ENCODE data around the gene KRTAP1-4.
"Not testable (repeated sequence)": the region's sequence is repeated elsewhere in the genome, so short reads cannot be mapped to it uniquely, and the experiment has no call there.

KRTAP1-4 gene

DNA sequence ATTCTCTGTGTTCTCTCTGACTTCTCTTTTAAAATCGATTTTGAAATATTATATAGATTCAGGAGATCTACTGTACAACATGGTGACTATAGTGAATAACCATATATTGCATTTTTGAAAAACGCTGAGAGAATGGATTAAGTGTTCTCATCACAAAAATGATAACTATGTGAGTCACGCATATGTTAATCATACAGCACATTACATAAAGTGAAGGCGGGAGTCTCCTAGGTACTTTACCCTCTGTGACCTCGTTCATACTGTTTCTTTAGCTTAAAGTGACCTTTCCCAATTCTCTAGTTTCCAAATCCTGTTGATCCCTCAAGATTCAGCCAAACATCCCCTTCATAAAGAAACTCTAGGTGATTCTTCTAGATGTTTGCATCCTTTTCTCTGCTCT lies 27.2 kb downstream of the KRTAP1-4 start:
- DNase-seq: no peak

DNA sequence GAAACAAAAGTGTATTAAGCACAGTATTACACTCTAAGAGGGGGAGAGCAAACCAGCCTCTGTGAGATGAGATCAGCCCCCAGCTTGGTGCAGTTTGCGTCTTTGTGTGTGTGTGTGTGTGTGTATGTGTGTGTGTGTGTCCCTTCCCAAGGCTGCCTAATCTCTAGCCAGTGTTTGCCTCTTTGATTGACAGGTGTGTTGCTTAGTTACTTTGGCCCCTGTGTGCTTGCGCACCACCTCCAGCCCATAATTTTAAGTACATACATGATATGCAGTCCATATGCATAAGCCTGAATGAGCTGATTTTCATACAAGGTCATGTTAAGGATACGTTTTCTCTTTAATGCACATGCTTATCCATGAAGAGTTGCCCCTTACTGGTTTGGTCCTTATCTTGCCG lies 28.2 kb downstream of the KRTAP1-4 start:
- no peak for DNase-seq

DNA sequence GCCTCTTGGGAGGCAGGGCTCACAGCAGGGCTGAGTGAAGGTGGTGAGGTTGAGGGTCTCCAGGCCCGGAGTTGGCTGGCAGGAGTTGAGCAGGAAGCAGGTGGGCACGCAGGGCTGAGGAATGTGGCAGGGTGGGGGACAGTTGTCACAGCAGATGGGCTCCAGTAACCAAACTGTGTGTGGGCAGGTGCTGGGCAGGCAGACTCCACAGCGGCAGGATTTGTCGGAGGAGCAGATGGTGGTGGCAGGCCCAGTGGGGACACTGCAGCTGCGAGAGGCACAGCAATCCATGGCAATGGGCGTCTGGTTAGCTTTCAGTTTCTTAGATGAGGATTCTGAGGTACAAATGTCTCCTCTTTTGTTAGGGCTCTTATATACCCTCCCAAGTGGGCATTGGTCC lies 30.4 kb downstream of the KRTAP1-4 start, which contains the start of gene KRTAP3-2:
Gene KRTAP3-2, minus strand, starts transcription at position 344 of the 400 bp plus-strand sequence. Its CDS starts 53 bp downstream, at position 291.
- DNase-seq: not testable (repeated sequence)

DNA sequence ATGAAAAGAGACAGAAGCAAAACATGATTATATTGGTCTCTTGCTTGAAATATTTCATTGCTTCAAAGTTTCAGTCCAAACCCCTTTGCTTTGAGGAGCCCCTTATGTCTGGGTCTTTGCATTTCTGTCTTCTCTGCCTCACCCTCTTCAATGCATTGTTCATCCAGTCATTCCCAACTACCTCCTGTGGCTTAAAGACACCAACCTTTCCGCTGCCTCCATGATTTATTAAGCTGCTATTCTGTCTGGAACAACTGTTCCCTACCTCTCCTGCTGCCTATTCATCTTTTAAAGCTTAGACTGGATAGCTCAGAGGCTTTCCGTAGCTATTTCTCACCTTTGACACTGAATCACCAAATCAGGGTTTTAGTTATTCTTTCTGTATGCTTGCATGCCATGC lies 32.6 kb downstream of the KRTAP1-4 start:
- DNase-seq: no peak

DNA sequence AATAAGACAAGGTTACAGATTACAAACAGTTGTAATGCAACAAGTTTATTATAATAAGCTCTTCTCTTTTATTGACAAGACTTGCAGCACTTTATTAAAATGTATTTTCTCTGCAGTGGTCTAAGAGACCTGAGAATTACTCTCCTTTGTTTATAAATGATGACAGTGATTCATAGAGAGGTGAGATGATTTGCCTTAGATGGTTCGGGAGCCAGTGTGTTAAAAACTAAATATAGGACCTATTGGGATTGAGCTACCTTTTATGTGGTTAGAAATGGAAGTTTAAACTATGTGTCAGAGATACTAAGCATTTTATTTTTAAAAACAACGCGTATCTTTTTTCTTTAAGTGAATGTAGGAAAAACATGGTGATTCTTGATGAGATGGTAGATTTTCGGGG lies 33.2 kb downstream of the KRTAP1-4 start:
- DNase-seq: no peak

DNA sequence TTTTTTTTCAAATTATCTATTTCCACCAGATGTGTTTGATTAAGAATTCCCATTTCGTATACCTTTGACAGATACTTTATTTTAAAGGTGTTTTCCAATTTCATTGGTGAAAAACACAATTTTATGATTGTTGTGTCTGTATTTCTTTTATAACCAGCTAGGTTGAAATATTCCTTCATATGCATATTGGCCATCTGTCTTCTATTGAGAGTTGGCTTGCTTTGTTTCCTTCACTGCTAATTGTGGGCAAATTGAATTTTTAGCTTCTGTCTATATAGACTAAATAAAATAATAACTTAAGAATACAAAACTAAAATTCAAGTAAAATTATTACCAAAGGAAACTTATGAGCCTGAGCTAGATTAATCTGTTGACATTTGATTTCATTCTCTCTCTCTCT lies 34.9 kb downstream of the KRTAP1-4 start:
- DNase-seq: no peak

DNA sequence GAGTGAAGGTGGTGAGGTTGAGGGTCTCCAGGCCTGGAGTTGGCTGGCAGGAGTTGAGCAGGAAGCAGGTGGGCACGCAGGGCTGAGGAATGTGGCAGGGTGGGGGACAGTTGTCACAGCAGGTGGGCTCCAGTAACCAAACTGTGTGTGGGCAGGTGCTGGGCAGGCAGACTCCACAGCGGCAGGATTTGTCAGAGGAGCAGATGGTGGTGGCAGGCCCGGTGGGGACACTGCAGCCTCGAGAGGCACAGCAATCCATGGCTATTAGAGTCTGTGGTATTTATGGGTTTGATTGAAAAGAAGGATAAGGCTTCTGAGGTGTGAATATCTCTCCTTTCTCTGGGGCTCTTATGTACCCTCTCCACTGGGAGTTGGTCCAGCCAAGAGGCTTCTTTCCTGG lies 36.2 kb downstream of the KRTAP1-4 start, which contains the start of gene KRTAP3-3:
Gene KRTAP3-3, minus strand, starts transcription at position 326 of the 400 bp plus-strand sequence. Its CDS starts 67 bp downstream, at position 259.
- DNase-seq: no peak

DNA sequence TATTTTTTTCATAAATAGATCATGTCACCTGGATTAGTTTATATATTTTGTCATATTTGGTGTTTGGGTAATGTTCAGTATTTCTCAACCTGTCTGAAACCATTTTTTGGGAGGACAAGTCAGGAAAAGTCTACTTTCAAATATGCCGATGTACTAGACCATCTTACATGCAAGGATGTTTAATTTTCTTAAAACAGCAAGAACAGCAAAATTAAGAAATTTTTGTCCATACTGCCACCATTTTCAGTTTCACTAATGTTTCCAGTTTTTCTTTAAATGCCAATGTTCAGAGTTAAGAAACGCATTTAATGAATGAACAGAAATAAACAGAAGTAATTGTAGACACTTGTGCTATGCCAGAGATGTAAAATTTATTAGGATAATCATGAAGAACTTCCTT lies 36.9 kb downstream of the KRTAP1-4 start:
- no peak for DNase-seq

DNA sequence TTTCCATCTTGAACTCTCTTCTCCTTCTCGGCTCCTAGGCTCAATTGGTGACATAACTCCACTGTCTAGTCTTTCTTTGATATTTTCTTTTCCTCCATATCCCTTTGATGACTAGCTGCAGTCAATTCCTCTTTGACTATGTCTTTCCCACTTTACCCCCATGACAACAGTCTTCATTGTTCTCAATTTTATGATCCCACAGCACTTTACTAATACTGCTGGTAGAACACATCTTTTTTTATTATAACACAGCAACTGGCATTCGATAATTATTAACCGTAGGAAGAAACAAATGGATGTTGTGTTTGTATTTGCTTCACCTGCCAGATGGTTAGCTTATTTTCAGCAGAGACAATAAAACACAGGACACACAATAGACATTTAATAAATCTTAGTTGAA lies 37.3 kb downstream of the KRTAP1-4 start:
- no peak for DNase-seq

DNA sequence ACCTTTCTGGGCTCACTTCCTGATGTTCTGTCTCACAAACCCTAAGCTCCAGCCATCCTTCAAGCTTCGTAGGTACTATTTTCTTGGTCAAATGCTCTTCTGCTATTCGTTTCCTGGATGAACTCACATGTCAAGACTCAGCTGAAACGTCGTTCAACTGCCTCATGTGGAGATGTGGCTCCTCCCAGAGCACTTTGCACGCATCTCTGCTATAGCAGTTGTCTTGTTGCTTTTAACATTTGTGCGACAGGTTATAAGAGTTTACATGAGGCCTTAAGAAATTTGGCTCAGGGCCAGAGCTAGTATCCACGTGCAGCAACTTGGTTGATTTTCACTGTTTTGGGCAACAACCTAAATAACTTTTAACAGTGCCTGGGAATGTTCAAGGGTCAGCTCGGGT lies 43.1 kb downstream of the KRTAP1-4 start:
- no peak for DNase-seq

DNA sequence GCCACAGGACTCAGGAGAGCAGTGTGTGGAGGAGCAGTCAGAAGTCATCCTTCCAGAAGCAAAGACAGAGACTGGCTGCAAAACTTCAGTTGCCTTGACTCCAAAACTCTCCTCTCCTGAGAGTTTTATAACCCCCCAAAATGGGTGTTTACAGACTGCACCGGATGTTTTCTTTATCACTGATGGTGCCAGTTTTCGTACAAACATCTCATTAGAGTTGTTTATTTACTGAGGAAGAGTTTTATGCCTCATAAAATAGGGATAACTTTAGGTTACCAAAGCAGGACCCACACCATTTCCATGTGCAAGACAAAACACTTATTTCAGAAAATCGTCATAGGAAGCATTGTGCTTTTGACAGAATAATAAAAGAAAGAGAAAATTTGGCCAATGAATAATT lies 45.8 kb downstream of the KRTAP1-4 start, which contains the start of gene KRT40:
Gene KRT40, minus strand, starts transcription at position 101 of the 400 bp plus-strand sequence. Its CDS starts 53 bp downstream, at position 48.
- no peak for DNase-seq

DNA sequence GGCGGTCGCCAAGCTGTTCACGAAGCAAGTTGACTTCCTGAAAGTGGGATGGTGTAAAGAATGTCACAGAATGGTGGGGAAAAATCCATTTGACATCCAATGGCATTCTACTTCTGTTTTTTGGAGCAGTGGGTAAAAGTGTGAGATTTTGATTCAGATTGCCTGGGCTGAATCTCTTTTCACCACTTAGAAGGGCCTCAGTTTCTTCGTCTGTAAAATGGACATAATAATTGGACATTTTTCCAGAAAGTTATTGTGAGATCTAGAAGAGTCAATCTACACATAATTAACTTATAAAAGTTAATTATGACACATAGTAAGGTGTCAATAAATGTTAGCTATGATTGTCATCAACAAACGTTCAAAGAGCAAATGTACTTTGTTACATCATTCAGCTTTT lies 48.9 kb downstream of the KRTAP1-4 start:
- no peak for DNase-seq

DNA sequence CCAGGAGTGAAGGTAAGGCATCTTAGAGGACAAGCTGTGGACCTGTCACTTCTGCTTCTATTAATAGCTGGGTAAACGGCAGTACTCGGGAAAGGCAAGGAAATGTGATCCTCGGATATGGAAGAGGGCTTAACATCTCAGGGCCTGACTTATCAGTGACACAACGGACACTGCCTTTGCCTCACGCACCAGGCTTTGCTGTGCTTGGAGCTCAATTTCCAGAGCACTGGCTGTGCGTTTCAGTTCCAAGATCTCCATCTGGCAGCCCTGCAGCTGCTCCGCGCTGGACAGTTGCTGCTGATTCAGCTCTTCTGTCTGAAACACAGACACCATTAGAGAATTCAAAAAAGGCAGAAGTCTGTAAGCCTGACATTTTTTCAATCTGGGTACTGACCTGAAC lies 49.4 kb downstream of the KRTAP1-4 start:
- no peak for DNase-seq

DNA sequence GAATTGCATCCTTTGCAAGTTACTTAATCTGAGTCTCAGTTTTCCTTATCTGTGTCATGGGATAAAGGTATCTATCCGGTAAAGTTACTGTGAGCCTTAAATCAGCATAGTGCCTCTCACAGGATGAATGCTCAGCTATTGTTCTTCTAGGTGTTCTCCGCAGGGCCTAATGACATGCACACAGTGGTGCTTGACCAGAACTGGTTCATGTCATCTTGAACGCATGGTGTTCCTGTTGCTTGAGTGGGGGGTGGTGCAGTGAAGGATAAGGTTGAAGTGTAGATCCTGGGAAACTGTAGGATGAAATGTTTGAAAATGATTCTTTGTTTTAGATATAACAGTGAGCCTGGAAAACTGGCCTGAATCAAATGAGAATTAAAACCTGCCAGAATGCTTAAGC lies 49.9 kb downstream of the KRTAP1-4 start:
- DNase-seq: no peak
